Uterus (tissue), 2 donors: ENCODE measurements around the gene CD302.
"Not testable (repeated sequence)": the region's sequence is repeated elsewhere in the genome, so short reads cannot be mapped to it uniquely, and the experiment has no call there.

Experiments
- POLR2A ChIP-seq, 2 donors: fragments of 450-650 bp; IDR thresholded peaks; one replicate each; pipeline ENCODE4 v1.6.1; 2016; ENCODE audit warnings: antibody characterized with exemption in 2 of 2, mild to moderate bottlenecking in 1 of 2, moderate library complexity in 1 of 2
- TF ChIP-seq, protein P1 (sequence below), 4 experiments: fragments of 200-600 bp in 2 of 4; fragments of 450-650 bp in 2 of 4; sonication (generic) in 2 of 4; IDR thresholded peaks; one replicate each; pipeline ENCODE4 v1.5.1; 2016 to 2019; ENCODE audit warnings: antibody characterized with exemption in 4 of 4, mild to moderate bottlenecking in 2 of 4, moderate library complexity in 1 of 4

DNA sequence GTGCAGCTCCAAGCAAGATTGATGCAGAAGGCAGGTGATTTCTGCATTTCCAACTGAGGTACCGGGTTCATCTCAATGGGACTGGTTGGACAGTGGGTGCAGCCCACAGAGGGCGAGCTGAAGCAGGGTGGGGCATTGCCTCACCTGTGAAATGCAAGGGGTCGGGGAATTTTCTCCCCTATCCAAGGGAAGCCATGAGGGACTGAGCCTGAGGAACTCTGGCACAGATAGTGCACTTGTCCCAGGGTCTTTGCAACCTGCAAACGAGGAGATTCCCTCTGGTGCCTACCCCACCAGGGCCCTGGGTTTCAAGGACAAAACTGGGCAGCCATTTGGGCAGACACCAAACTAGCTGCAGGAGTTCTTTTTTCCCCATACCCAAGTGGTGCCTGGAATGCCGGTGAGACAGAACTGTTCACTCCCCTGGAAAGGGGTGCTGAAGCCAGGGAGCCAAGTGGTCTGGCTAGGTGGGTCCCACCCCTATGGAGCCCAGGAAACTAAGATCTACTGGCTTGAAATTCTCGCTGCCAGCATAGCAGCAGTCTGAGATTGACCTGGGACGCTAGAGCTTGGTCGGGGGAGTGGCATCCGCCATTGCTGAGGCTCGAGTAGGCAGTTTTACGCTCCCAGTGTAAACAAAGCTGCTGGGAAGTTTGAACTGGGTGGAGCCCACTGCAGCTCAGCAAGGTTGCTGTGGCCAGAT, 23.9 kb upstream of the CD302 start:
- TF ChIP-seq, protein P1, sequence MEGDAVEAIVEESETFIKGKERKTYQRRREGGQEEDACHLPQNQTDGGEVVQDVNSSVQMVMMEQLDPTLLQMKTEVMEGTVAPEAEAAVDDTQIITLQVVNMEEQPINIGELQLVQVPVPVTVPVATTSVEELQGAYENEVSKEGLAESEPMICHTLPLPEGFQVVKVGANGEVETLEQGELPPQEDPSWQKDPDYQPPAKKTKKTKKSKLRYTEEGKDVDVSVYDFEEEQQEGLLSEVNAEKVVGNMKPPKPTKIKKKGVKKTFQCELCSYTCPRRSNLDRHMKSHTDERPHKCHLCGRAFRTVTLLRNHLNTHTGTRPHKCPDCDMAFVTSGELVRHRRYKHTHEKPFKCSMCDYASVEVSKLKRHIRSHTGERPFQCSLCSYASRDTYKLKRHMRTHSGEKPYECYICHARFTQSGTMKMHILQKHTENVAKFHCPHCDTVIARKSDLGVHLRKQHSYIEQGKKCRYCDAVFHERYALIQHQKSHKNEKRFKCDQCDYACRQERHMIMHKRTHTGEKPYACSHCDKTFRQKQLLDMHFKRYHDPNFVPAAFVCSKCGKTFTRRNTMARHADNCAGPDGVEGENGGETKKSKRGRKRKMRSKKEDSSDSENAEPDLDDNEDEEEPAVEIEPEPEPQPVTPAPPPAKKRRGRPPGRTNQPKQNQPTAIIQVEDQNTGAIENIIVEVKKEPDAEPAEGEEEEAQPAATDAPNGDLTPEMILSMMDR (IDR thresholded peaks at IDR 0.05): not testable (repeated sequence)
- not testable (repeated sequence) for TF ChIP-seq POLR2A (IDR thresholded peaks at IDR 0.05)
